Peyer's patch (tissue), 4 donors: ENCODE measurements around the gene AKAP14. TPM values are rescaled to one million over a fixed set of nuclear protein-coding genes. Genes with fewer than 3 reads are reported as not detected.

Source experiments
- DNase-seq, 3 donors: peaks; one replicate each; pipeline ENCODE4 v3.0.0-alpha.2; 2017 to 2019
- H3K27ac ChIP-seq, 4 donors: fragments of 200-600 bp; sonication (generic); one replicate each; pipeline ENCODE4 v1.5.1; 2016 to 2019
- H3K27me3 ChIP-seq, 2 donors: fragments of 200-600 bp; sonication (generic); one replicate each; pipeline ENCODE4 v1.5.1; 2019
- H3K36me3 ChIP-seq, 3 donors: fragments of 200-600 bp; sonication (generic); one replicate each; pipeline ENCODE4 v1.5.1; 2016 to 2019
- H3K4me1 ChIP-seq, 4 donors: fragments of 200-600 bp; sonication (generic); one replicate each; pipeline ENCODE4 v1.5.1; 2016 to 2019
- H3K4me3 ChIP-seq, 4 donors: fragments of 200-600 bp; sonication (generic); 1 replicate in 3 of 4; 2 replicates in 1 of 4; pipeline ENCODE4 v1.5.1; 2016 to 2019; ENCODE audit warnings: mild to moderate bottlenecking in 1 of 4
- H3K9me3 ChIP-seq, 4 donors: fragments of 200-600 bp; sonication (generic); one replicate each; pipeline ENCODE4 v1.5.1; 2016 to 2019; ENCODE audit warnings: mild to moderate bottlenecking in 1 of 4
- POLR2A ChIP-seq, 2 donors: fragments of 450-650 bp; IDR thresholded peaks; one replicate each; pipeline ENCODE4 v1.5.1; 2017; ENCODE audit warnings: antibody characterized with exemption in 2 of 2, mild to moderate bottlenecking in 2 of 2, moderate library complexity in 2 of 2
- total RNA-seq, 4 donors: library from RNA; depleted of rRNA; stranded (reverse); fragments of >200 nt; gene quantifications; one replicate each; pipeline ENCODE4 v1.1.0, GENCODE V29; 2016
- TF ChIP-seq, protein P1 (sequence below), 6 experiments: fragments of 450-650 bp in 4 of 6; fragments of 200-600 bp in 2 of 6; sonication (generic) in 1 of 6; IDR thresholded peaks; one replicate each; pipeline ENCODE4 v1.5.1; 2017 to 2019; ENCODE audit warnings: antibody characterized with exemption in 6 of 6, mild to moderate bottlenecking in 3 of 6, moderate library complexity in 1 of 6

AKAP14 gene
- total RNA-seq, 4 donors from 2014 or later = not detected

DNA sequence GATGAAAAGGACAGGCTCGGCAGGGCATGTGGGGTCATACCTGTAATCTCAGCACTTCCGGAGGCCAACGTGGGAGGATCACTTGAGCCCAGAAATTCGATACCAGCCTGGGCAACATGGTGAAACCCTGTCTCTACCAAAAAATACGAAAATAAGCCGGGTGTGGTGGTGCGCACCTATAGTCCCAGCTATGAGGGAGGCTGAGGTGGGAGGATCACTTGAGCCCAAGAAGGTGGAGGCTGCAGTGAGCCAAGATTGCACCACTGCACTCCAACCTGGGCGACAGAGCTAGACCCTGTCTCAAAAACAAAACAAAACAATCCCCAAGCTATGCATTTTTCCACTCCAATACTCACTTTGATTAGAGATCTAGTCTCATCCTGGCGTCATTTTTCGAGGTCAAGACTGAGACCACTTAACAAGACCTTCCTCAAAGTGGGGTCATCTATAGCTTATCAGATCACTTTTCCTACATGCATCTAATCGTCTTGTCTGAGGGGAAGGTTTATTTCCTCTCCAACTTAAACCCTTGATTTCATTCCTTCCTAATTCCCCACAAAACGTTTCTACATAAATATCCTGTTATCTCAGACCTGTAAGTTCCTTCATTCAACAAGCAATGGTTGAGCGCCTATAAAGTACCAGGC lies 46.6 kb downstream of the AKAP14 start:
- Histone ChIP-seq H3K27me3 (no peaks in the 10 kb centered on the region), H3K9me3 (no peaks in the 10 kb centered on the region), H3K4me1 (peaks cover 0 to 8% (median 0%) of the 10 kb centered on the region in 4 donors), H3K27ac (peak overlapping the region in 3 of 4 donors; percentile 77 to 92 (median 84)), H3K4me3 (peak overlapping the region; percentile 57 to 87 (median 65)), H3K36me3 (no peaks in the 10 kb centered on the region)
- TF ChIP-seq, protein P1, sequence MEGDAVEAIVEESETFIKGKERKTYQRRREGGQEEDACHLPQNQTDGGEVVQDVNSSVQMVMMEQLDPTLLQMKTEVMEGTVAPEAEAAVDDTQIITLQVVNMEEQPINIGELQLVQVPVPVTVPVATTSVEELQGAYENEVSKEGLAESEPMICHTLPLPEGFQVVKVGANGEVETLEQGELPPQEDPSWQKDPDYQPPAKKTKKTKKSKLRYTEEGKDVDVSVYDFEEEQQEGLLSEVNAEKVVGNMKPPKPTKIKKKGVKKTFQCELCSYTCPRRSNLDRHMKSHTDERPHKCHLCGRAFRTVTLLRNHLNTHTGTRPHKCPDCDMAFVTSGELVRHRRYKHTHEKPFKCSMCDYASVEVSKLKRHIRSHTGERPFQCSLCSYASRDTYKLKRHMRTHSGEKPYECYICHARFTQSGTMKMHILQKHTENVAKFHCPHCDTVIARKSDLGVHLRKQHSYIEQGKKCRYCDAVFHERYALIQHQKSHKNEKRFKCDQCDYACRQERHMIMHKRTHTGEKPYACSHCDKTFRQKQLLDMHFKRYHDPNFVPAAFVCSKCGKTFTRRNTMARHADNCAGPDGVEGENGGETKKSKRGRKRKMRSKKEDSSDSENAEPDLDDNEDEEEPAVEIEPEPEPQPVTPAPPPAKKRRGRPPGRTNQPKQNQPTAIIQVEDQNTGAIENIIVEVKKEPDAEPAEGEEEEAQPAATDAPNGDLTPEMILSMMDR (IDR thresholded peaks at IDR 0.05) = no peak
- TF ChIP-seq POLR2A (IDR thresholded peaks at IDR 0.05) = no peak
- DNase-seq = no peak

DNA sequence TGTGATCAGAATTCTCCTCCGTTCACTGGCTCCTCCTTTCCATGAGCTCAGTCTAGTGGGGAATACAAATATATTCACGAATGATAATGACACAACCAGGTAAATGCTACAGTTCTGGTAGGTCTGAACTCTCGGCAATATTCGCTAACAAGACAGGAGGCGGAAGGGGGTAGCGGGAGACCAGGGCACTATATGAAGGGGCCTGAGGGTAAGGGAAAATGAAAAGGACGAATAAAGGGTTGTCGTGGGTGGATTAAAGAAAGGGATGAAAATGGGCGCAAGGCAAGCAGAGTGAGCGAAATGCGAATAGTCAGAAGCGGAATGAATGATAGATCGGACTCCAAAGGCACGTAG lies 47.1 kb downstream of the AKAP14 start:
- no peaks in the 10 kb centered on the region for H3K36me3 ChIP-seq
- H3K4me1 ChIP-seq = peaks cover 0 to 8% (median 0%) of the 10 kb centered on the region in 4 donors
- H3K27ac ChIP-seq = peak overlapping the region; percentile 77 to 92 (median 82)

GRCh38 chrX:119943185-119943988 lies 47.7 kb downstream of the AKAP14 start, which contains the start of gene NKAP:
Gene NKAP (minus strand): TSS chrX:119943751. CDS start chrX:119943605, 146 bp downstream.
- peak; percentile 68 to 88 (median 72) for DNase-seq
- H3K27ac ChIP-seq = peak within 1 kb of the TSS; percentile 77 to 92 (median 82)
- H3K4me3 ChIP-seq = peak within 1 kb of the TSS; percentile 57 to 87 (median 65)
- TF ChIP-seq, protein P1 (IDR thresholded peaks at IDR 0.05) = no peak
- TF ChIP-seq POLR2A (IDR thresholded peaks at IDR 0.05) = peak in 1 of 2 donors; percentile 36
- no peaks in the 10 kb centered on the region for H3K9me3 ChIP-seq
- H3K36me3 ChIP-seq = no peaks in the 10 kb centered on the region
- H3K27me3 ChIP-seq = no peaks in the 10 kb centered on the region
- H3K4me1 ChIP-seq = peaks cover 0 to 8% (median 0%) of the 10 kb centered on the region in 4 donors

More for the DNA sequence above, 47.1 kb downstream of the AKAP14 start:
- no peaks in the 10 kb centered on the region for H3K9me3 ChIP-seq
- no peak for DNase-seq
- H3K4me3 ChIP-seq = peak overlapping the region; percentile 57 to 87 (median 65)
- TF ChIP-seq, protein P1 (IDR thresholded peaks at IDR 0.05) = no peak
- TF ChIP-seq POLR2A (IDR thresholded peaks at IDR 0.05) = no peak
- no peaks in the 10 kb centered on the region for H3K27me3 ChIP-seq

DNA sequence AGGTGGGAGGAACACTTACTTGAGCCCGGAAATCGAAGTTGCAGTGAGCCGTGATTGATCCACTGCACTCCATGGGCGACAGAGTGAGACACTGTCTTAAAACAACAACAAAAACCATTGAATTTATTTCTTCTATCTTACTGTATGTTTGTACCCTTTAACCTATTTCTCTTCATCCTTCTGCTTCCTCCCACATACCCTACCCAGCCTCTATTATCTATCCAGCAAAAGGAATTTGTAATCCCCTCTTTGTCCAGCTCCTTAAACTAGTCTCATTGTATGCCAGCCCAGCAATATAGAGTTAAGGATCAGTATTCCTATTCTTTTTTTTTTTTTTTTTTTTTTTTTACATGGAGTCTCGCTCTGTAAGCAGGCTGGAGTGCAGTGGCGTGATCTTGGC lies 49.8 kb downstream of the AKAP14 start:
- H3K4me3 ChIP-seq = no peak overlapping the region
- H3K9me3 ChIP-seq = no peaks in the 10 kb centered on the region
- DNase-seq = no peak
- TF ChIP-seq, protein P1 (IDR thresholded peaks at IDR 0.05) = no peak
- no peak for TF ChIP-seq POLR2A (IDR thresholded peaks at IDR 0.05)
- no peaks in the 10 kb centered on the region for H3K36me3 ChIP-seq
- peaks cover 0 to 8% (median 0%) of the 10 kb centered on the region in 4 donors for H3K4me1 ChIP-seq
- no peaks in the 10 kb centered on the region for H3K27me3 ChIP-seq
- H3K27ac ChIP-seq = no peak overlapping the region

- no peak overlapping the region for H3K4me3 ChIP-seq
- no peaks in the 10 kb centered on the region for H3K4me1 ChIP-seq
- H3K36me3 ChIP-seq = no peaks in the 10 kb centered on the region
- no peak for DNase-seq
- H3K27me3 ChIP-seq = no peaks in the 10 kb centered on the region
- TF ChIP-seq, protein P1 (IDR thresholded peaks at IDR 0.05) = peak in 1 of 6 experiments; percentile 25
- no peak for TF ChIP-seq POLR2A (IDR thresholded peaks at IDR 0.05)
- H3K9me3 ChIP-seq = no peaks in the 10 kb centered on the region
- H3K27ac ChIP-seq = no peak overlapping the region
These were observed 52.7 kb downstream of the AKAP14 start for GRCh38 chrX:119948381-119948780.
